Epithelial cell of esophagus (primary cell): ENCODE results near the gene USH1C.

ENCODE experiments used
- DNase-seq: peaks from one replicate; pipeline ENCODE4 v3.0.0; 2010; ENCODE audit warnings: low read depth
- H3K4me3 ChIP-seq: 2 replicates; pipeline ENCODE4 v1.5.1; 2011; ENCODE audit warnings: mild to moderate bottlenecking, low read length, control low read depth
- CTCF ChIP-seq: IDR thresholded peaks from 2 replicates; pipeline ENCODE4 v1.5.1; 2011; ENCODE audit warnings: low read depth, mild to moderate bottlenecking, low read length, control low read depth, inconsistent platforms; ENCODE audit not compliant: insufficient read depth; ENCODE audit errors: missing control alignments

The USH1C gene

GRCh38 chr11:17550450-17551346, 6.5 kb upstream of the USH1C start:
- peak; percentile 11 for DNase-seq
- H3K4me3 ChIP-seq = no peak overlapping the region
- TF ChIP-seq CTCF = no peak

GRCh38 chr11:17548444-17548843, 4.2 kb upstream of the USH1C start:
- TF ChIP-seq CTCF = peak; percentile 24
- DNase-seq = no peak
- no peak overlapping the region for H3K4me3 ChIP-seq

GRCh38 chr11:17547932-17548331, 3.7 kb upstream of the USH1C start:
- no peak for DNase-seq
- no peak overlapping the region for H3K4me3 ChIP-seq
- TF ChIP-seq CTCF = no peak

GRCh38 chr11:17547051-17547577, 2.9 kb upstream of the USH1C start, which contains the start of gene OTOG:
OTOG (plus strand) TSS chr11:17547259; CDS start chr11:17547373, 114 bp downstream.
- no peak for TF ChIP-seq CTCF
- DNase-seq = peak; percentile 13
- H3K4me3 ChIP-seq = no peak within 1 kb of the TSS

GRCh38 chr11:17546240-17546639, 2.0 kb upstream of the USH1C start:
- TF ChIP-seq CTCF = no peak
- DNase-seq = no peak
- H3K4me3 ChIP-seq = no peak overlapping the region

GRCh38 chr11:17543574-17544180, 539 bp downstream of the USH1C start:
- TF ChIP-seq CTCF = no peak
- DNase-seq = no peak
- H3K4me3 ChIP-seq = no peak overlapping the region
